Endothelial cell of umbilical vein (primary cell): Measurements from ENCODE around the gene UGCG. TPM values are rescaled to one million over a fixed set of nuclear protein-coding genes. Genes with fewer than 3 reads are reported as not detected.
A peak's percentile ranks its signal among the peaks of the same experiment; 100 is the strongest.

Source experiments
- BruUV-seq: library from RNA; stranded (reverse); fragments of 400-500 nt; replicated peaks from 2 replicates; lab custom pipeline; 2021; lab: Mats Ljungman, UMichigan
- CTCF ChIA-PET: fragments of 300-600, 350-600 bp; sonication (Branson Sonifier 250); formaldehyde crosslinking; loops from one replicate; lab custom pipeline; 2021; ENCODE audit warnings: antibody characterized with exemption, inconsistent platforms; lab: Charles Lee
- POLR2A ChIA-PET: fragments of 300-600, 350-600 bp; sonication (Branson Sonifier 250); formaldehyde crosslinking; loops from one replicate; lab custom pipeline; 2021; ENCODE audit warnings: antibody characterized with exemption, inconsistent platforms; lab: Charles Lee
- DNase-seq: peaks from one replicate; pipeline ENCODE4 v3.0.0-alpha.2; 2011; ENCODE audit warnings: low read depth, low spot score
- FAIRE-seq: peaks from 2 replicates; lab custom pipeline; 2011; peaks lifted over from hg19 to GRCh38; lab: Jason Lieb, UNC
- H2AFZ ChIP-seq: 2 replicates; pipeline ENCODE4 v1.6.0; 2012; ENCODE audit warnings: low read depth, low read length, control low read depth, inconsistent platforms
- H3K27ac ChIP-seq: 2 replicates; pipeline ENCODE4 v1.5.1; 2011; ENCODE audit warnings: low read depth, mild to moderate bottlenecking, control low read depth, low read length, moderate library complexity; ENCODE audit not compliant: insufficient read depth
- H3K27me3 ChIP-seq, 2 experiments: 2 replicates each; pipeline versions ENCODE4 v1.6.0 to v1.6.1; 2011; ENCODE audit warnings: low read length in 2 of 2, mixed read lengths in 1 of 2; ENCODE audit not compliant: control insufficient read depth in 2 of 2, insufficient read depth in 2 of 2
- H3K36me3 ChIP-seq, 2 experiments: 2 replicates in 1 of 2; 3 replicates in 1 of 2; pipeline ENCODE4 v1.5.1; 2011; ENCODE audit warnings: low read length in 2 of 2, mild to moderate bottlenecking in 1 of 2, moderate library complexity in 1 of 2; ENCODE audit not compliant: control insufficient read depth in 2 of 2, insufficient read depth in 2 of 2; ENCODE audit errors: extremely low read depth in 1 of 2
- H3K4me1 ChIP-seq: 3 replicates; pipeline ENCODE4 v1.5.1; 2011; ENCODE audit warnings: mild to moderate bottlenecking, low read length; ENCODE audit not compliant: control insufficient read depth, insufficient read depth; ENCODE audit errors: extremely low read depth
- H3K4me2 ChIP-seq: 2 replicates; pipeline ENCODE4 v1.6.1; 2011; ENCODE audit warnings: low read length, control low read depth, mixed read lengths; ENCODE audit not compliant: insufficient read depth
- H3K4me3 ChIP-seq, 3 experiments: fragments of 200-600 bp in 1 of 3; sonication (generic), shearing (Covaris generic) in 1 of 3; replicated peaks in 1 of 3; 2 replicates each; pipeline ENCODE4 v1.5.1; 2011 to 2016; ENCODE audit warnings: control low read depth in 3 of 3, low read length in 3 of 3, mild to moderate bottlenecking in 2 of 3, inconsistent platforms in 1 of 3, low read depth in 1 of 3, moderate library complexity in 1 of 3; ENCODE audit not compliant: insufficient read depth in 1 of 3
- H3K79me2 ChIP-seq: 2 replicates; pipeline ENCODE4 v1.6.0; 2012; ENCODE audit warnings: low read length, inconsistent platforms; ENCODE audit not compliant: control insufficient read depth, insufficient read depth
- H3K9ac ChIP-seq: replicated peaks from 2 replicates; pipeline ENCODE3; 2011; ENCODE audit warnings: low read length, control low read depth; ENCODE audit not compliant: insufficient read depth; ENCODE audit errors: extremely low read depth
- H3K9me1 ChIP-seq: replicated peaks from 3 replicates; pipeline ENCODE4 v1.6.0; 2011; ENCODE audit warnings: mild to moderate bottlenecking, low read length; ENCODE audit not compliant: control insufficient read depth, insufficient read depth; ENCODE audit errors: extremely low read depth
- H3K9me3 ChIP-seq: replicated peaks from 2 replicates; pipeline ENCODE4 v1.5.1; 2012; ENCODE audit warnings: low read length, inconsistent platforms; ENCODE audit not compliant: control insufficient read depth, insufficient read depth
- H4K20me1 ChIP-seq: replicated peaks from 2 replicates; pipeline ENCODE3; 2011; ENCODE audit warnings: mild to moderate bottlenecking, low read length; ENCODE audit not compliant: control insufficient read depth, insufficient read depth; ENCODE audit errors: extremely low read depth
- EZH2 ChIP-seq: IDR thresholded peaks from 2 replicates; pipeline ENCODE4 v1.6.1; 2012; ENCODE audit warnings: borderline replicate concordance, low read depth, mild to moderate bottlenecking, moderate library complexity, low read length, inconsistent platforms; ENCODE audit not compliant: severe bottlenecking
- FOS ChIP-seq: IDR thresholded peaks from 2 replicates; pipeline ENCODE4 v1.6.1; 2011; ENCODE audit warnings: mild to moderate bottlenecking, low read length, moderate library complexity, borderline replicate concordance; ENCODE audit not compliant: insufficient read depth
- GATA2 ChIP-seq: IDR thresholded peaks from 2 replicates; pipeline ENCODE4 v1.7.0; 2011; ENCODE audit warnings: low read depth, mild to moderate bottlenecking, moderate library complexity, mixed read lengths, low read length; ENCODE audit not compliant: insufficient read length, insufficient read depth
- JUN ChIP-seq: IDR thresholded peaks from 2 replicates; pipeline ENCODE4 v1.6.1; 2011; ENCODE audit warnings: borderline replicate concordance, low read depth; ENCODE audit not compliant: insufficient read length, insufficient read depth
- MYC ChIP-seq: IDR thresholded peaks from one replicate; pipeline ENCODE4 v1.6.1; 2011; ENCODE audit warnings: mild to moderate bottlenecking, low read depth, low read length
- POLR2A ChIP-seq: IDR thresholded peaks from 2 replicates; pipeline ENCODE4 v1.6.1; 2012; ENCODE audit warnings: low read depth, mild to moderate bottlenecking, control low read depth, low read length
- POLR2AphosphoS5 ChIP-seq: IDR thresholded peaks from 2 replicates; pipeline ENCODE4 v1.6.1; 2012; ENCODE audit warnings: low read depth, mild to moderate bottlenecking, control low read depth, low read length, moderate library complexity; ENCODE audit not compliant: insufficient read depth
- dilution Hi-C: fragments of 300-500 bp; cut with MboI; formaldehyde crosslinking; loops from one replicate; pipeline ENCODE4 v1.15.0; 2019; ENCODE audit warnings: low sequenced_read_pairs; ENCODE audit not compliant: extremely low pct_ligation_motif_present
- intact Hi-C: fragments of 100-400 bp; cut with micrococcal nuclease; formaldehyde crosslinking; loops from one replicate; pipeline ENCODE4 v1.10.0; 2022
- polyA plus RNA-seq, 4 experiments: library from polyadenylated mRNA; depleted of rRNA in 3 of 4; stranded (reverse) in 3 of 4; unstranded in 1 of 4; fragments of >200 nt; gene quantifications; 2 replicates each; pipeline versions ENCODE4 v1.2.1 to v1.2.3, GENCODE V29; 2011 to 2012; ENCODE audit warnings: missing spikeins in 1 of 4
- total RNA-seq: library from RNA; stranded (reverse); gene quantifications from 2 replicates; pipeline ENCODE4 v1.2.3, GENCODE V29; 2021
- TF ChIP-seq, protein P1 (sequence below), 2 donors: IDR thresholded peaks; 1 replicate in 1 of 2; 2 replicates in 1 of 2; pipeline ENCODE4 v1.5.1; 2011; ENCODE audit warnings: low read length in 2 of 2, mild to moderate bottlenecking in 2 of 2, moderate library complexity in 2 of 2, control low read depth in 1 of 2, inconsistent platforms in 1 of 2, low read depth in 1 of 2; ENCODE audit not compliant: insufficient read depth in 1 of 2; ENCODE audit errors: extremely low read depth in 1 of 2
- TF ChIP-seq, protein P2 (sequence below): IDR thresholded peaks from 2 replicates; pipeline ENCODE4 v1.6.1; 2011; ENCODE audit not compliant: insufficient read depth, insufficient read length

Gene UGCG
- total and polyA plus RNA-seq, 2 donors (not counting 3 experiments of a cell fraction or from before 2014, with no cell fraction given) = 28.5 to 38.5 TPM

DNA sequence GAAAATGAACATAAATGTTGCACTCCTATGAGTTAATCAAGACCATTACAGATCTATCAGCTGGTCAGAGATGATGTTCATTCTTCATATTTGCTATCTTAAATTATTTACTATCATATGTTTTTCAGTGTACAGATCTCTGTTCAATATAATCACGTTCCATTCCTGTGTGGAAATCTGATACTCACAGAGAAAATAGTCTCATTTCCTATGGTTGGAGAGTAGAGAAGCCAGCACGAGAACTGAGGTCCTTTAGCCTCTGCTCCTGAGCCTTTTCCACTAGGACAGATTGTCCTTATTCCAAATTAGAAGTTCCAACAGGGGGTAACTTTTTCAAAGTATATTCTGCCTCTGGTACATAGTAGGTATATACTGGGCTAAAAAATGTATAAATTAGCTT, 29.2 kb downstream of the UGCG start:
- dilution Hi-C loops (no loop called here), intact Hi-C loops (loop anchor here (1.0 to 2.0 kb wide), 7 partner anchors 15 to 165 kb away; no protein-coding TSS in a partner anchor)
- Histone ChIP-seq H2AFZ (no peak overlapping the region), H3K9me3 (no peaks in the 10 kb centered on the region), H3K4me1 (peaks cover 39% of the 10 kb centered on the region), H3K9ac (peak overlapping the region; percentile 83), H3K36me3 (peaks cover 0 to 5% of the 10 kb centered on the region in 2 experiments), H3K4me2 (peak overlapping the region; percentile 96), H3K9me1 (no peaks in the 10 kb centered on the region), H3K79me2 (peaks cover 36% of the 10 kb centered on the region), H3K4me3 (peak overlapping the region in 1 of 3 experiments; percentile 23), H3K27me3 (no peaks in the 10 kb centered on the region), H4K20me1 (no peaks in the 10 kb centered on the region), H3K27ac (peak overlapping the region; percentile 99)
- TF ChIP-seq, protein P1, sequence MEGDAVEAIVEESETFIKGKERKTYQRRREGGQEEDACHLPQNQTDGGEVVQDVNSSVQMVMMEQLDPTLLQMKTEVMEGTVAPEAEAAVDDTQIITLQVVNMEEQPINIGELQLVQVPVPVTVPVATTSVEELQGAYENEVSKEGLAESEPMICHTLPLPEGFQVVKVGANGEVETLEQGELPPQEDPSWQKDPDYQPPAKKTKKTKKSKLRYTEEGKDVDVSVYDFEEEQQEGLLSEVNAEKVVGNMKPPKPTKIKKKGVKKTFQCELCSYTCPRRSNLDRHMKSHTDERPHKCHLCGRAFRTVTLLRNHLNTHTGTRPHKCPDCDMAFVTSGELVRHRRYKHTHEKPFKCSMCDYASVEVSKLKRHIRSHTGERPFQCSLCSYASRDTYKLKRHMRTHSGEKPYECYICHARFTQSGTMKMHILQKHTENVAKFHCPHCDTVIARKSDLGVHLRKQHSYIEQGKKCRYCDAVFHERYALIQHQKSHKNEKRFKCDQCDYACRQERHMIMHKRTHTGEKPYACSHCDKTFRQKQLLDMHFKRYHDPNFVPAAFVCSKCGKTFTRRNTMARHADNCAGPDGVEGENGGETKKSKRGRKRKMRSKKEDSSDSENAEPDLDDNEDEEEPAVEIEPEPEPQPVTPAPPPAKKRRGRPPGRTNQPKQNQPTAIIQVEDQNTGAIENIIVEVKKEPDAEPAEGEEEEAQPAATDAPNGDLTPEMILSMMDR (IDR thresholded peaks at IDR 0.05; ENCODE audit: extremely low read depth in 1 of 2, insufficient read depth in 1 of 2, low read depth in 1 of 2, low read length in 2 of 2) = no peak
- no peak for TF ChIP-seq POLR2AphosphoS5
- no peak for TF ChIP-seq GATA2
- TF ChIP-seq MYC = no peak
- no peak for TF ChIP-seq JUN
- TF ChIP-seq FOS = no peak
- TF ChIP-seq, protein P2, sequence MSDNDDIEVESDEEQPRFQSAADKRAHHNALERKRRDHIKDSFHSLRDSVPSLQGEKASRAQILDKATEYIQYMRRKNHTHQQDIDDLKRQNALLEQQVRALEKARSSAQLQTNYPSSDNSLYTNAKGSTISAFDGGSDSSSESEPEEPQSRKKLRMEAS = no peak
- TF ChIP-seq POLR2A = no peak
- TF ChIP-seq EZH2 = no peak
- DNase-seq (peak; percentile 50), FAIRE-seq (peak; percentile 57)
- POLR2A ChIA-PET = interaction anchor here (1.1 to 1.3 kb wide), 3 partner anchors 29 to 149 kb away, joined by 3 to 10 read pairs (median 6); partner anchors contain the start of gene UGCG
- CTCF ChIA-PET = interaction anchor here (0.8 to 4.7 kb wide), 9 partner anchors 9 to 166 kb away, joined by 3 to 30 read pairs (median 5); partner anchors contain the start of gene UGCG
- BruUV-seq = no TSS peak
